Daoy (cell line): Measurements from ENCODE around the gene ACP6. TPM values are rescaled to one million over a fixed set of nuclear protein-coding genes. Genes with fewer than 3 reads are reported as not detected.
A peak's percentile ranks its signal among the peaks of the same experiment; 100 is the strongest.
"Not testable (repeated sequence)": the region's sequence is repeated elsewhere in the genome, so short reads cannot be mapped to it uniquely, and the experiment has no call there.

Source experiments
- DNase-seq: peaks from one replicate; pipeline ENCODE4 v3.0.0-alpha.2; 2015; ENCODE audit warnings: low read depth
- total RNA-seq: library from RNA; depleted of rRNA; stranded (reverse); fragments of >200 nt; shearing (Covaris generic); gene quantifications from 2 replicates; pipeline ENCODE4 v1.2.3, GENCODE V29; 2014; rRNA removed

The ACP6 gene
- total RNA-seq, result 4.5 and 6.9 TPM in 2 replicates

GRCh38 chr1:147670319-147671001, at the start of gene ACP6:
ACP6 (minus strand) TSS chr1:147670524; CDS start chr1:147670048, 476 bp downstream.
- peak; percentile 97 for DNase-seq

GRCh38 chr1:147719711-147720225, 49.4 kb upstream of the ACP6 start:
- no peak for DNase-seq

DNA sequence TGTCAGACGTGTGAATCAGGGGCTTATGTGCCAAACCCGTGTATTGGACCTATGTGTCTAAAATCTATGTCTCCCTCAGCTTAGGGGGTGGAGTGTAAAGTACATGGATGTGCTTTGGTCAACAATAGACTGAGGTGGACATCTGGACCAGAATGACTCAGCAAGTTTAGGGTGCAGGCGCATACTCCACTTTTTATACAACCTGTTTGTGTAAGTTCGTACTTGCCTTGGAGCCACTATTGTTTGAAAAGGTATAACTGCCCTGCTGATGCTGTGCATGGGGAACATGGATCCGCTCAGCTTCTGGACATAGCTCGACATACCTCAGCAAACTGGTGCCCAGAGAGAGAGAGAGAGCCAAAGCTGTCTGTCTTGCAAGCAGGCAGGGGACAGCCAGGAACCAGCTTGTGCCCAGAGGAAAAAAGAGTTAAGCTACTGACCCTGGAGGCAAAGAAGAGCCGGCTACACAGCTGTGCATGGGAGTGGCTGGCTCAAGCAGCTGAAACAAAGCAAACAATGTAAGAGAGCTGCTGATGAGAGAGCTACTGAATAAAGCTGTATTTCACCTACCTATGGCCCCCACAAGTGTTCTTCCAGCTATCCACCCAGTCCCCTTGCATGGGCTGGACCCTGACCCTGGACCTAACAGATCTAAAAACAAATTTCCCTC, 48.8 kb upstream of the ACP6 start:
- no peak for DNase-seq

GRCh38 chr1:147717706-147718097, 47.4 kb upstream of the ACP6 start:
- DNase-seq, result no peak

DNA sequence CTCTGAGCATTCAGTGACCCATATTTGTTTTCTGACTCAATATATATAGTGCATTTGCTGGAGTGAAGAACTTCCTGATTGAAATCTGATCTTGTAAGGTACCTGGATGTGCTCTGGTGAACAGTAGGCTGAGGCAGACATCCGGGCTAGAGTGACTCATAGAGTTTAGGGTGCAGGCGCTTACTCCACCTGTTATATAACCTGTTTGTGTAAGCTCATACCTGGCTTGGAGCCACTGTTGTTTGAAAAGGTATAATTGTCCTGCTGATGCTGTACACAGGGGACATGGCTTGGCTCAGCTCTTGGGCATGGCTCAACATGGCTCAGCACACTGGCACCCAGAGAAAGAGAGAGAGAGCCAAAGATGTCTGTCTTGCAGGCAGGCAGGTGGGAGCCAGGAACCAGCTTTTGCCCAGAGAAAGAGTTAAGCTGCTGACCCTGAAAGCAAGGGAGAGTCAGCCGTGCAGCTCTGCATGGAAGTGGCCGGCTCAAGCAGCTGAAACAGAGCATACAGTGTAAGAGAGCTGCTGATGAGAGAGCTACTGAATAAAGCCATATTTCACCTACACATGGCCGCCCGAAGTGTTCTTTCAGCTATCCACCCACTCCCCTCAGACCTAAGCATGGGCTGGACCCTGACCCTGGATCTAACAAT, 46.9 kb upstream of the ACP6 start:
- peak; percentile 60 for DNase-seq

DNA sequence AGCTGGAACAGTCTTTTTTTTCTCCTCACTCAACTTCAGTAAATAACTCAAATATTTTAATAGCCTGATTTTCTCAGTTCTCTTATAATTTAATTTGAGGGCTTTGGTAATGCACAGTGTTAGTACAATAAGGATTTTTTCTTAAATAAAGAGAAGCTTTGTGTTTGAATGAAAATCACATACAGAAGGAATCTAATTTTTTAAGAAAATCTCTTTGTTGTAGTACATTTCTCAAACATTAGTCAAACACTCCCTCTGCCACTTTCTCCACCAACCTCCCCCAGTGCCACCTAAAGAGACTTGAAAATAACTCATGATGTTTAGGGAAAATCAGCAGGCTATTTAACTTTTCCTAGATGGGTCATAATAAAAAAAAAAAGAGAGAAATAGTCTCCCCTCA, 42.3 kb upstream of the ACP6 start:
- DNase-seq, result no peak

- DNase-seq, result peak; percentile 66
These were observed 30.0 kb upstream of the ACP6 start for GRCh38 chr1:147700042-147701006.

DNA sequence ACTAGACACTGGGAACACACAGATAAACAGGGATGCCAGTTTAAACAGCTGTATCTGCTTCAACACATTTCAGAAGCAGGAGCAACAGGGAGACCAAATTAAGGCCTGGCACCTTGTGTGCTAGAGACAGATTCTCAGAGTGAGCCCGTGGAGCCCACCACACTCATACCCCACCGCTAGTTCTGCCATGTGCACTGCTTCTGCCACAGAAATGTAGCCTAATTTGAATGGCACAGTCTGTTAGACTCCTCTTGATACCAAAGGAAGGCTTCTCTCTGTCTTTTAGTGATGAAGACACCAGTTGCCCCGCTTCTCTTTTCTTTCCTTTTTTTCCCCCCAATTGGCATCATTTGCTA, 29.3 kb upstream of the ACP6 start:
- DNase-seq, result no peak

- DNase-seq, result no peak
These were observed 12.9 kb upstream of the ACP6 start for GRCh38 chr1:147683163-147683763.

GRCh38 chr1:147680608-147681235, 10.4 kb upstream of the ACP6 start:
- DNase-seq, result not testable (repeated sequence)

GRCh38 chr1:147677681-147678080, 7.4 kb upstream of the ACP6 start:
- not testable (repeated sequence) for DNase-seq

DNA sequence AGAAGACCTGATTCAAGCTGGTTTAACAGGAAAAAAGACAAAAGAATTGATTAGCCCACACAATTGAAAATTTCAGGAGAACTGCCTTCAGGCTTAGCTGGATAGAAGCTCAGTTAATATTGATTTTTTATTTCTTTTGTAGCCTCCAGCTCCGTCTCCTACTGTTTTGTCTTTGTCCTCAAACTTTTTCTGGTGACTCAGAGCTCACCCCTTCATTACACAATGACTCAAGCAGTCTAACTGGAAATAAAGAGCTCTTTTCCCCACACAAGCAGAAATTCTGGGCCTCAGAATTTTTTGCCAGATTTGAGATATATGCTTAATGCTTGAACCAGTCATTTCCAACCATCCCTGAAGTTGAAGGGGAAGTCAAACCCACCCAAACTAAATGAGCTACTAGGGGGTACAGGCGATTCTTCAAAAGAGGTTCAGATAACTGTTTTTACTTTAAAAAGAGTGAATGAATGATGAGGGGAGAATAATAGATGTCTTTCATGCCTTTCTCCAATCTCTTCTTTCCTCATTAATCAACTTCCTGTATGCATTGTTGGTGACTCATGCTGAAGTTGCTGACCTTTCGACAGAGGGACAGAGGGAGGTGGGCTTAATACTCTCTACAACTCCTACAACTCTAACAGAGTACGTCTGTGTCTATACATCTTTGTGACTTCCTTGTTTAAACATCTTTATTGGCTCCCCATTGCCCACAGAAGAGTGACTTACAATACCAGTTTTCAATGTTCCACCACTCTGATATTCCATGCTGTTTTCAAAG, 6.2 kb upstream of the ACP6 start:
- peak; percentile 75 for DNase-seq

DNA sequence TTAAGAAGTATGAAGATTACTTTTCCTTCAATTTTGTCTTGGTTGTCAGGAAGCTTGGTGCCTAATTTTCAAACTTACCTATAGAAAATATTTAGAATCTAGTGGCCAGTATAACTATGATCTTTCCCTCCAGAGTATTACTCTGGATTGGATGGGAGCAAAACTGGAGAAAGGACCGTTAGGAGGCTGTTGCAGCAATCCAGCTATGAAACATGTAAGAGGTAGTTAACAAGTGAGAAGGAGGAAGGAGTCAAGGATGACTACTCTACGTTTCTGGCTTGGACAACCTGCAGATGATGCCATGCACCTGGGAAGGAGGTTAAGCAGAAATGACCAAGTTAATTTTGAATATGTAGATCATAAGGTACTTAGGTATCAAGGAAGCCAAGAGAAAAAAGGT, 3.5 kb upstream of the ACP6 start:
- DNase-seq, result no peak

DNA sequence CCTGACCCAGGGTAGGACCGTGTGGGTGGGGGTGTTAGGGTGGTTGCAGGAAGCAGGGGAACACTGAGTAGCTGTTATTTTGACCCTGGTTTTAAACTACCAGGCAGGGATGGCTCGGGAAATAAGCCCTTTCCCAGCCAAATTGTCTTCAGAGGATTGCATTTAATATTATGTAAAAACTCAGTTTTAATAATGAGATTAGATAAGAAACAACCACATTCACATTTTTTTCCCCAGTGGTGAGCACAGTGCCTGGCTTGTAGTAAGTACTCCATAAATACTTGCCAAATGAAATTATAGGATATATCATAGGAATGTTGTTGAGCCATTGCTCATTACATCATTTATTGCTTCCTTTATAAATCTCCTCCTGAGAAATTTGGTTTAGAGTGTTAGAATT, 3.1 kb upstream of the ACP6 start:
- DNase-seq, result no peak

GRCh38 chr1:147669469-147670318, 630 bp downstream of the ACP6 start:
- peak; percentile 52 for DNase-seq

DNA sequence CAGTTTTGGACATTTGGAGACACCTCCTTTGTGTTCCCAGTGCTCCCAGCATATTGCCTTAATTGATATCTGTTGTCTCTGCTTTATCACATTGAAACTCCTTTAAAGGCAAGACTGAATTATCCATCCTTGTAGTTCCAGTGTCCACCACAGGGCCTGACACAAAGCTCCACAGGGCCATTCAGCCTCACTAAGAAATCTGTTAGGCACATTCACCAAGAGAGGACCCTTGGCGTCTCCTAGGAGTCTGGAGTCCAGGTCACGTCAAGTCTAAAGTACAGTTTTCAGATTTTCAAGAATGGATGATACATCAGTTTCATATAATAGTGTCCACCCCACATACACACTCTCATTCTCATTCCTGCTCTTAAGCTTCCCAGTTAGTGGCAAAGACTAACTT, 4.8 kb downstream of the ACP6 start:
- DNase-seq, result no peak

DNA sequence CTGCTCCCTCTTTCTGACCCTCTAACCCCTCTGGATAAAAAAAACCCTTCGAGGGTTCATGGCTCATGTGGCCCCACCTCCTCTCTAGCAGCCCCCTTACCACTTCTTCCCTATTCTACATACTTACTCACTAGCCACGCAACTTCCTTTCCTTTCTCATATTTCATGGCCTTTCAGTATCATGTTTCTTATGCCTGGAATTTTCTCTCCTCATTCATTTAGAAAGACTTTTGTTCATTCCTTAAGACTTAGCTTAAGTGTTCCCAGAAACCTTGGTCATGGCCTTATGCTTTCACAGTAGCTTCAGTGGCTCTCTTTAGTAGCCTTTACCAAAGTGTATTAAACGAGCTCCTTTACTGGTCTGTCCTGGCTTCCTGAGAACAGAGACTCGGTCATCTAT, 6.1 kb downstream of the ACP6 start:
- DNase-seq, result no peak

- DNase-seq, result no peak
These were observed 15.8 kb downstream of the ACP6 start for GRCh38 chr1:147654511-147654910.

DNA sequence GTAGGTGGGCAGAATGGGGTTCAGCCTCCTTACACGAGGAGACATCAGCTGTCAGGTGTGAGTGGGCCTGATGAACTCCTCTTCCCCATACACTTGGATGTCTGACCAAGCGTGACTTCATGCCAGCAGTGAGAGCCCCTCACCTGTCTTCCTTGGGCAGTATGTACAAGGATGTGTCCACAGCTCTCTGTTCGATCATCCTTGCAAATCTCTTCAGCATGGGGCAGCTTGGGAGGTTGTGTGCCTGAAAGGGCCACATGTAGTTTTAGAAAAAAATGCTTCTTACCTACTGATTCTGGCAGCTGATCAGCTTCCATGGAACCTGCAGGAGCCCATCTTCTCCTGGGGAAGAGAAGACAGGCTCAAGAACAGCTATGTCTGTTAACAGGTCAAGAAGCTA, 18.0 kb downstream of the ACP6 start:
- DNase-seq, result no peak
